HG03520 (cell line): Measurements from ENCODE around the gene TCF25.

Source experiments
- ATAC-seq: cut with Tn5 transposase; IDR thresholded peaks from one replicate; pipeline ENCODE4 v1.9.1; 2021; ENCODE audit warnings: mild to moderate bottlenecking, moderate library complexity; ENCODE audit not compliant: unreplicated experiment

Gene TCF25

GRCh38 chr16:89936034-89936433 lies 62.6 kb downstream of the TCF25 start:
- ATAC-seq: no peak

DNA sequence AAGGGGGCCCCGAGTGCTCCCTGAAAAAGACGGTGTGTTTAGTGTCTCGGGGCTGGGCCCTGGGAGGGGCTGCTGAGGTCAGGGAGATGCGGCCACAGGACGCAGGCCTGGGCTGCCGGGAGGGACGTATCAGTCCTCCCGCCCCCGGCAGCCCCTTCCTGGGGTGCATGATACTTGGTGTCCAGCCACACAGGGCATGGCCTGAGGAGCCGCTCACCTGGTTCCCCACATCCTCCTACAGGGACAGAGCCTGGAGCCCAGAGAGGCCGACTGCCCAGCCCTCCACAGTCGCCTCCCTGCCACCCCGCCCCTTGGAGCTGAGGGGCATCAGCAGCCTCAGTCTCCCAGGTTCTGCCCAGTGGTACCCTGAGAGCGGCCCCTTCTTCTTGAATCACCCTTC lies 63.1 kb downstream of the TCF25 start:
- ATAC-seq: no peak

DNA sequence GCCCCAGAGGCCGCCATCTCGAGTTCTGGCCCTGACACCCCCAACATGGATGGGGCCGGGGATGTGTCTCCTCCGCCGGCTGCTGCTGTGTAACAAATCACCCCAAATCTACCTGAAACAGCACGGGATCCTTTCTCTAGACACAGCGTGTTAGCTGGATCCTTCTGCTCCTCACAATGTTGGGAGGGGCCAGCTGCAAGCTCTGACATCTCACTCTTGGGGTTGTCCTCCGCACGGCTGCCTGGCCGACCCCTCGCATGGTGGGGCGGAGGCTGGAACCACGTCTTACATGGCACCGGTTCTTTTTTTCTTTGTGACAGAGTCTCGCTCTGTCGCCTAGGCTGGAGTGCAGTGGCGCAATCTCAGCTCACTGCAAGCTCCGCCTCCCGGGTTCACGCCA lies 63.6 kb downstream of the TCF25 start:
- ATAC-seq: no peak

GRCh38 chr16:89938175-89938885 lies 64.9 kb downstream of the TCF25 start:
- ATAC-seq: no peak

DNA sequence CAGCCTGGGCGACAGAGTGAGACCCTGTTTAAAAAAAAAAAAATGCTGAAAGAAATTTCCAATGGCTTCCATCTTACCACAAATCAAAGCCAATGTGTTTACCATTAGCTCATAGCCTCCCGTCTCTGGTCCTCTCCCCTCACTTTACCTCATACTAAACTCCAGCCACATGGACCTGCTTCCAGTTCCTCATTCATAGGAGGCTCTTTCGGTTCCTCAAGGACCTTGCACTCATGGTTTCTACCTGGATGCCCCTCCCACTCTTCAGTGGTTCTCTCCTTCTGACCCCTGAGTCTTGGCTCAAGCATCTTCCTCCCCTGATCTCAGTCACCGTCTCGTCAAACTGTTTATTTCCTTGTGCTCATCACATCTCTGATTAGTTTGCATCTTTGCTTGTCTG lies 71.4 kb downstream of the TCF25 start:
- no peak for ATAC-seq

GRCh38 chr16:89945654-89946053 lies 72.3 kb downstream of the TCF25 start:
- no peak for ATAC-seq

DNA sequence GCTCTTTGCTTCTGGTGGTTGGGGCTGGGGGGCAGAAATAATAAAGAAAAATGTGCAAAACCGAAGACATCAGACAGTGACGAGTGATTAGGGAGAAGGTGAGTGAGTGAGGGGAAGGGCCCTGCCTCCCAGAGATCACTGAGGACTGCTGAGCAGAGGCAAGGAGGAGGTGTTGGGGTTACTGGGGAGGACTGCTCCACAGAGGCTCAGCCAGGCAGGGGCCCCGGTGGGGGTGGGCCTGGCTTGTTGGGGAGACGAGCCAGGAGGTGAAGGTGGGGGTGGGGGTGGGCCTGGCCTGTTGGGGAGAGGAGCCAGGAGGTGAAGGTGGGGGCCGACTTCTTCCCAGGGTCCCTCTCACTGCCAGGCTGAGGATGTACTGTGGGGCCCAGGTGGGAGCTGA lies 73.1 kb downstream of the TCF25 start:
- ATAC-seq: no peak

GRCh38 chr16:89949121-89949742 lies 75.8 kb downstream of the TCF25 start:
- ATAC-seq: no peak

DNA sequence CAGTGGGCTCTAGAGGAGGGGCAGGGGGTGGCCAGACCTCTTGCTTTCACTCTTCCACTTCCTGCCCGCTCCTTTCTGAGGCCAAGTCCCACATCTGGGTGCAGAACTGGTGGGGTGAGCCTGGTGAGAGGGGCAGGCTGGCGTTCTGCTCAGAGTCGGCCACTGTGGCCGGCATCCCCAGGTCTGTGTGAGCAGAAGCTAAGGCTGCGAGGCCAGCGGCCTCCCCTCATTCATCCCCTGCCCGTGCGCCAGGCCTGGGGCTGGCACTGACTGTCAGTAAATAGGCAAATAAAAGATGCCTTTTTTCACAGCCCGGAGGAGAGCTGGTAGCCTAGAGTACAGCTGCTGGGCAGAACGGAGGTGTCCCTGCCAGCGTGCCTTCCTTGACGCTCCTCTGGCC lies 76.4 kb downstream of the TCF25 start:
- no peak for ATAC-seq

DNA sequence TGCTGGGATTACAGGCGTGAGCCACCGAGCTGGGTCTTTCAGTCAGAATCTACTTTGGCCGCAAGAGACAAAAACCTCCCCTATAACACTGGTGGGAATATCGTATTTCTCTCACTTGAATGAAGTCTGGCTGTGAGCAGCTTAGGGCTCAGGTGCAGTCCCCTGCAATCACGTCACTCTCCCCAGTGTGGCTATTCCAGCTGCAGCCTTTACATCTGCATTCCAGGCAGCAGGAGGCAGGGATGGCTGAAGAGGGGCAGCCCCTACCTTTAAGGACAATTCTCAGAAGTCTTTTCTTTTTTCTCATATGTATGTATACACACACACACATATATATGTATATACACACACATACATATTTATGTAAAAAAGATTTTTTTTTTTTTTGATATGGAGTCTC lies 78.1 kb downstream of the TCF25 start:
- ATAC-seq: no peak

GRCh38 chr16:89952049-89952448 lies 78.7 kb downstream of the TCF25 start:
- no peak for ATAC-seq

GRCh38 chr16:89952551-89952950 lies 79.2 kb downstream of the TCF25 start:
- ATAC-seq: no peak

GRCh38 chr16:89953671-89954406 lies 80.4 kb downstream of the TCF25 start:
- ATAC-seq: peak; percentile 51

- ATAC-seq: no peak
Measured at GRCh38 chr16:89954462-89954861, 81.1 kb downstream of the TCF25 start.

DNA sequence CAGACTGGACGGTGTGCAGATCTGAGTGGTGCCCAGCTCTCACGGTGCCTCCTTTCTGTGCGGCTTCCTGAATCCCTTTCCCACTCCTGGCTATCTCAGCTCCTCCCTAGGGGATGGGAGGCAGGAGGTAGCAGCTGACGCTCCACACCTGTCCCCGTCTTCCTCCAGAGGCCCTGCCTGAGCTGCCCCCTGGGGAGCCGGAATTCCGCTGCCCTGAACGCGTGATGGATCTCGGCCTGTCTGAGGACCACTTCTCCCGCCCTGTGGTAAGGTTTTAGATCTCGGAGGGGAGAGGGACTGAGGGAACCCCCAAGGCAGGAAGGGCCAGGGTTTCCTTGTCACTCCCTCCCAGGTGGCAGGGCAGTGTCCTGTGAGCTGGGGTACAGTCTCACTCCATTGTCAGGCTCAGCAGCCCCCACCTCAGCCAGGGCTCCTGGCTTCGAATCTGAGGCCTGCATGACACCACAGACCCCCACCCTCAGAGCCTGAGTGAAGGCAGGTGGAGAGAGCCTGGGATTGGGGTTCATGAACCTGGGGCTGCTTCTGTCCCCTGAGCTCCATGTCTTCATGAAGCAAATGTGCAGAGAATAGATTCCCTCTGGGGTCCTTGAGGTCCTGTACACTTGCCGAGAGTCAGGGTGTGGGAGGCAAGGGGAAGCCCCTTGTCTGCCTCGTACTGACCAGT lies 81.8 kb downstream of the TCF25 start:
- no peak for ATAC-seq

DNA sequence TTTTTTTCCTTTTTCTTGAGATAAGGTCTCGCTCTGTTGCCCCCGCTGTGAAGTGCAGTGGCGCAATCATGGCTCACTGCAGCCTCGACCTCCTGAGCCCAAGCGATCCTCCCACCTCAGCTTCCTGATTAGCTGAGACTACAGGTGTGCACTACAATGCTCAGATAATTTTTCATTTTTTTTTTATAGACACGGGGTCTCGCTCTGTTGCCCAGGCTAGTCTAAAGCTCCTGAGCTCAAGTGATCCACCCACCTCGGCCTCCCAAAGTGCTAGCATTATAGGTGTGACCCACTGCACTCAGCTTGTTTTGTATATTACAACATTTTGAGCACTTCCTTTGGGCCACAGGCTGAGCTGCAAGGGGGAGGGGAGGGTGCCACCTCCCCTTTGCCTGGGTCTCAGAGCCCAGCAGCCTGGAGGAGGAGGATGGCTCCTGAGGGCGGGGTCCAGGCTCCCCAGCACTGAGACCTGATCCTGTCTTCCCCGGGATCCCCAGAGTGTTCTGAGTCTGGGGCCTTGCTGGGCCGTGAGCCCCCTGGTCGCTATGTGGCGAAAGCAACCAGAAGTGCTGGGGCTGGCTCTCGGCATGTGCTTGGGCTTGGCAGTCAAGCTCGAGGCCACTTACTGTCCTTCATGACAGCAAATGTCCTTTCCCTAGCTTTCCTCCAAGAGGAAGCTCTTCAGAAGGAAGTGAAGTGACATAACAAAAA lies 83.3 kb downstream of the TCF25 start:
- ATAC-seq: no peak

DNA sequence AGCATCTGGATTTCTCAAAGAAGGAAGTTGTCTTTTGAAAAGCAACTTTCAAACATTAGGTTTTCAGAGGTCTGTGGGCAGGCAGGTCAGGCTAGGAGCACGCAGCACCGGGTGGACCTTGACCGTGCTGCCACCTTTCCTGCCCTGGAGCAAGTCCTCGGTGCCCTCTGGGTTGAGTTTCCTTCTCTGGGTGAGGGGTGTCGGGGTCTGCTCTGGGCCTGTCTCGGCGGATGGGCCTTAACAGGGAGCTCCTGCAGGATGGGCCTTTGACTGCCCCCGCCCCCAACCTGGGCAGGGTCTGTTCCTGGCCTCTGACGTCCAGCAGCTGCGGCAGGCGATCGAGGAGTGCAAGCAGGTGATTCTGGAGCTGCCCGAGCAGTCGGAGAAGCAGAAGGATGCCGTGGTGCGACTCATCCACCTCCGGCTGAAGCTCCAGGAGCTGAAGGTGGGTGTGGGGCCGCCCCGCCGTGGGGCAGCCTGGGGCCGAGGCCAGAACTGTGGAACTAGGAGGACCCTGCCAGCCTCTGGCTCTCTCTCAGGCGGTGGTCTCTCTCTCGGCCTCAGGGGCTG lies 83.9 kb downstream of the TCF25 start:
- ATAC-seq: no peak

- ATAC-seq: no peak
Measured at GRCh38 chr16:89958068-89958467, 84.7 kb downstream of the TCF25 start.

DNA sequence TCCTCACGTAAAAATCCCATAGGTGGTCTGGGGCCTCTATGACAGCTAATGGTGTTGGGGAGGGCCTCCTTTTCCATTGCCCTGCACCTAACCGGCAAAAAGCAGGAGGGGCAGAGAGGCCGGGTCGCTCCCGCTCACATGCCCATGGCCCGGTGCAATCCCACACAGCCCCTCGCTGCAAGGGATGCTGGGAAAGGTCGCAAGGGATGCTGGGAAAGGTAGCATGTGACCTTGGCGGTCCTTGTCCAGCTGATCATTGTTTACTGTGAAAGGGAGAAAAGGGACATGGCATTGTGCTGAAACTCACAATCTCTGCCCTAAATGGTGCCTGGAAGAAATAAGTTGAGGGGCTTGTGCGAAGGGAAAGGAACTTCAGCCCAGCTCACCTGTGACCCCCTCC lies 85.2 kb downstream of the TCF25 start:
- ATAC-seq: no peak

- ATAC-seq: no peak
Measured at GRCh38 chr16:89960966-89961365, 87.6 kb downstream of the TCF25 start.
